Epithelial cell of esophagus (primary cell): ENCODE measurements around the gene HCST.
A peak's percentile ranks its signal among the peaks of the same experiment; 100 is the strongest.

Experiments used
- DNase-seq: peaks from one replicate; pipeline ENCODE4 v3.0.0; 2010; ENCODE audit warnings: low read depth
- H3K4me3 ChIP-seq: 2 replicates; pipeline ENCODE4 v1.5.1; 2011; ENCODE audit warnings: mild to moderate bottlenecking, low read length, control low read depth
- TF ChIP-seq, protein P1 (sequence below): IDR thresholded peaks from 2 replicates; pipeline ENCODE4 v1.5.1; 2011; ENCODE audit warnings: low read depth, mild to moderate bottlenecking, low read length, control low read depth, inconsistent platforms; ENCODE audit not compliant: insufficient read depth; ENCODE audit errors: missing control alignments

HCST gene

DNA sequence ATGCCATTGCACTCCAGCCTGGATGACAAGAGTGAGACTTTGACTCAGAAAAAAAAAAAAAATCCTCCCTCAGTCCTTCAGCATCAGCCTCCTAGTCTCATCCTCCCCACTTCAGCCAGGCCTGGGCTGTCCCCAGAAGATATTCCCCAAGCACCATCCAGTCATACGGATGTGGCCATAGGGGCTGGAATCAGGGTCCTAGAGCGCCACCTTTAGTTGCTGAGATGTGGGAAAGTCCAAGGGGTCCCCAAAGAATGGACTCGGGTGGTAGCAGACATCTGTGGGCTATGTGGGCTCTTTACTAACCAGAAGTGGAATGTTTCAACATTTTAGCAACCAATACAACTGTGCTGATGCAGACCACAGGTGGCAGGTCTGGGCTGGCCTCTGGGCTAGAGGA, 8.8 kb downstream of the HCST start:
- TF ChIP-seq, protein P1, sequence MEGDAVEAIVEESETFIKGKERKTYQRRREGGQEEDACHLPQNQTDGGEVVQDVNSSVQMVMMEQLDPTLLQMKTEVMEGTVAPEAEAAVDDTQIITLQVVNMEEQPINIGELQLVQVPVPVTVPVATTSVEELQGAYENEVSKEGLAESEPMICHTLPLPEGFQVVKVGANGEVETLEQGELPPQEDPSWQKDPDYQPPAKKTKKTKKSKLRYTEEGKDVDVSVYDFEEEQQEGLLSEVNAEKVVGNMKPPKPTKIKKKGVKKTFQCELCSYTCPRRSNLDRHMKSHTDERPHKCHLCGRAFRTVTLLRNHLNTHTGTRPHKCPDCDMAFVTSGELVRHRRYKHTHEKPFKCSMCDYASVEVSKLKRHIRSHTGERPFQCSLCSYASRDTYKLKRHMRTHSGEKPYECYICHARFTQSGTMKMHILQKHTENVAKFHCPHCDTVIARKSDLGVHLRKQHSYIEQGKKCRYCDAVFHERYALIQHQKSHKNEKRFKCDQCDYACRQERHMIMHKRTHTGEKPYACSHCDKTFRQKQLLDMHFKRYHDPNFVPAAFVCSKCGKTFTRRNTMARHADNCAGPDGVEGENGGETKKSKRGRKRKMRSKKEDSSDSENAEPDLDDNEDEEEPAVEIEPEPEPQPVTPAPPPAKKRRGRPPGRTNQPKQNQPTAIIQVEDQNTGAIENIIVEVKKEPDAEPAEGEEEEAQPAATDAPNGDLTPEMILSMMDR: no peak
- no peak overlapping the region for H3K4me3 ChIP-seq
- no peak for DNase-seq

DNA sequence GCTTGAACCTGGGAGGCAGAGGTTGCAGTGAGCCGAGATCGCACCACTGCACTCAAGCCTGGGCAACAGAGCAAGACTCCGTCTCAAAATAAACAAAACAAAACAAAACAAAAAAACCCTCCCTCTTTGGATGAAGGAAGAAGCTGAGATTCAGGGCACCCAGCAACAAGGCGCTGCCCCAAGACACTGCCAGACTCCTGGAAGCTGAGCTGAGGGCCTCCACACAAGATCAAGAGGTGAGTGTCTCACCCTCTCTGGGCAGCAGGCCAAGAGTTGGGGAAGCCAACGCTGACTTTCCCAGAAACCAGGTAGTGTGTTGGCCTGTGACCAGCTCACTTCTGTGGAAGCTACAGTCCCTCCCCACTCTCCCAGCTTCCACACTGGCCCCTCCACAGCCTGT, 9.5 kb downstream of the HCST start:
- peak; percentile 86 for DNase-seq
- TF ChIP-seq, protein P1: no peak
- H3K4me3 ChIP-seq: no peak overlapping the region

DNA sequence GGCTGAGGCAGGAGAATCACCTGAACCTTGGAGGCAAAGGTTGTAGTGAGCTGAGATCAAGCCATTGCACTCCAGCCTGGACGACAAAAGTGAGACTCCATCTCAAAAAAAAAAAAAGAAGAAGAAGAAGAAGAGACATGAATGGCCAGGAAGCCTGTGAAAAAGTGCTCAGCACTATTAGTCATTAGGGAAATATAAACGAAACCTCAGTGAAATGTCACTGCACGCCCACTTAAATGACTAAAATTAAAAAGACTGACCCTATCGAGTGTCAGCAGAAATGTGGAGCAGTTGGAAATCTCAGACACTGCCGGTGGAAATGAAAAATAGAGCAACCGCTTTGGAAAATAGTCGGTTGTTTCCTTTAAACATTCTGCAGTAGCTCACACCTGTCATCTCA, 11.3 kb downstream of the HCST start:
- H3K4me3 ChIP-seq: no peak overlapping the region
- DNase-seq: peak; percentile 40
- TF ChIP-seq, protein P1: no peak

DNA sequence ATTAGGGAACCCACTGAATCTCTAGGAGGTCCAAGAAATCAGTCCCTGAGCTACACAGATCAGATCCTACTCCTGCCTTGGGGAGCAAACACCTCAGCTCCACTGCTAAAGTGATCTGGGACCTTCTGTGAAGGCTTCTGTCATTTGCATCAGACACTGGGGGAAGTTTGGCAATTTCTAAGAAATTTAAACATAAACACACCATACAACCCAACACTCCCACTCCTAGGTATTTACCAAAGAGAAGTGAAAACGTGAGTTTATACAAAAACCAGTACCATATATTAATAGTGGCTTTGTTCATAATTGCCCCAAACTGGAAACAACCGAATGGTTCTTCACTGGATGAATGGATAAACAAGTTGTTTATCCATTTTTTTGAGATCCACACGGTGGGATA, 13.1 kb downstream of the HCST start:
- TF ChIP-seq, protein P1: no peak
- H3K4me3 ChIP-seq: no peak overlapping the region
- DNase-seq: no peak

DNA sequence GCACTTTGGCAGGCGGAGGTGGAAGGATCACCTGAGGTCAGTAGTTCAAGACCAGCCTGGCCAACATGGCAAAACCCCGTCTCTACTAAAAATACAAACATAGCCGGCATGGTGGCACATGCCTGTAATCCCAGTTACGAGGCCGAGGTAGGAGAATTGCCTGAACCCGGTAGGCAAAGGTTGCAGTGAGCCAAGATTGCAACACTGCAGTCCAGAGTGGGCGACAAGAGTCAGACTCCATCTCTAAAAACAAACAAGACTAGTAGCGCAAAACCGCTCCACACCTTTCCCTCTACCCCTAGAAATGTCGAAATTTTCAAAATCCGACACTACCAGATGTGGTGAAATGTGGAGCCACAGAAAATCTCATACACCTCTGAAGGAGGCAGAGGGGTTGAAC, 17.0 kb downstream of the HCST start:
- DNase-seq: no peak
- no peak overlapping the region for H3K4me3 ChIP-seq
- TF ChIP-seq, protein P1: no peak

DNA sequence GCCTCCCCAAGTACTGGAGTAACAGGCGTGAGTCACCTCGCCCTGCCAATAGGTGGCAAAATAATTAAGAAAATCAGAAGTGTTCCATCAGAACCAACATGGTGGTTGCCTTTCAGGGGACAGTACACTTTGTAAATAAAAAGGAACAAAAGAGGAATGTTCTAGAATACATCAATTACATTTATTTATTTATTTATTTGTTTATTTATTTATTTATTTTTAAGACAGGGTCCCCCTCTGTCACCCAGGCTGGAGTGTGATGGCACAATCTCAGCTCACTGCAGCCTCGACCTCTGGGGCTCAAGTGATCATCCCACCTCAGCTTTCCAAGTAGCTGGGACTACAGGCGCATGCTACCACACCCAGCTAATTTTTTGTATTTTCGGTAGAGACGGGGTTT, 18.7 kb downstream of the HCST start:
- TF ChIP-seq, protein P1: no peak
- DNase-seq: no peak

DNA sequence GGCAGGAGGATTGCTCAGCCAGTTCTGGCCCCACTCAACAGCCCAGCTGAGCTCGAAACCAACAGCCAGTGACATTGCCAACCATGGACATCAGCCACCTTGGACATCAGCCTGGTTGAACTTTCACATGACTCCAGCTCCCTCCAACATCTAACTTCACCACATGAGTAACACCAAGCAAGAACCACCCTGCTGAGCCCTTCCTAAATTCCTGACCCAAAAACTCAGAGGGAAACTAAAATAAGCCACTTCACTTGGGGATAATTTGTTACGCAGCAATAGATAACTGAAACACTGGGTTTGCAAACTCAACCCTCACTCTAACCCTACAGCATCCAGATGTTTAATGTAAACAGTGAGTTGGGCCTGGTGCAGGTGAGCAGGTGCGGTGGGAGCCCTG, 23.2 kb downstream of the HCST start:
- TF ChIP-seq, protein P1: no peak
- no peak for DNase-seq

More for the DNA sequence above, 18.7 kb downstream of the HCST start:
- no peak overlapping the region for H3K4me3 ChIP-seq

More for the DNA sequence above, 23.2 kb downstream of the HCST start:
- no peak overlapping the region for H3K4me3 ChIP-seq
